ENCODE measurements around the gene ABCA6. TPM values are rescaled to one million over a fixed set of nuclear protein-coding genes. Genes with fewer than 3 reads are reported as not detected.

ABCA6 gene
- total and polyA plus RNA-seq, 2 of the 13 experiments (the other 11 are each of a cell fraction or from before 2014, with no cell fraction given), result 0.05 to 0.11 TPM

DNA sequence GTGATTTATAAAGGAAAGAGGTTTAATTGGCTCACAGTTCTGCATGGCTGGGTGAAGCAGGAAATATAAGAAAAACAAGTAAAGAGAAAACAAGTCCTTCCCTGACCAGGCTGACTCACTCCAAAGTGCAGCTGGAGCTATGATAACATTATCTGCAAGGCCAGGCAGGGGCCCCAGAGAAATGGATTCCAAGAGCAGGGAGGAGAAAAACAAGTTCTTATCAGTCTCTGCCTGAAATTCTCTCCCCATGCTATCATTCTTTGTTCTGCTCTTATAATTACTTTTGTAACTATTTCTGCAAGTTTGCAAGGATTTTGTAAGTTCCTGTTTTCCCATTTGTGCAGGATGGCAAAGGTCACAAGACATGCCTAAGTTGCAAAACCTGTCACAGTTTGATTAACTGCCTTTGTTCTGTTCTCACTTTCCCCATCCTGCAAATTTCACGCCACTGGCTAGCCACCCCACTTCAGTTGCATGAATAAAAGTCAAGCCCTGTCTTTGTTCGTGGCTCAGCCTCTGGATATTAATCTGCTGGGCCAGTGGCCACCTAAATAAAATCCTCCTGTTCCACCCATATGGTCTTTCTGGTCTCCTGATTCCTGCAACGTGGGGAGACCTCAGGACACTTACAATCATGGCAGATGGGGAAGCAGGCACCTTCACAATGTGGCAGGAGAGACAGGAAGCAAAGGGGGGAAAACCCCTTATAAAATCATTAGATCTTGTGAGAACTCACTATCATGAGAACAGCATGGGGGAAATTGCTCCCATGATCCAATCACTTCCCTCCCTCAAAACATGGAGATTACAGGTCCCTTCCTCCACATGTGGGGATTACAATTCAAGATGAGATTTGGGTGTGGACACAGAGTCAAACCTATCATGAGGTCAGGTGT lies 94.1 kb downstream of the ABCA6 start (continued):
- TF ChIP-seq, protein P1, sequence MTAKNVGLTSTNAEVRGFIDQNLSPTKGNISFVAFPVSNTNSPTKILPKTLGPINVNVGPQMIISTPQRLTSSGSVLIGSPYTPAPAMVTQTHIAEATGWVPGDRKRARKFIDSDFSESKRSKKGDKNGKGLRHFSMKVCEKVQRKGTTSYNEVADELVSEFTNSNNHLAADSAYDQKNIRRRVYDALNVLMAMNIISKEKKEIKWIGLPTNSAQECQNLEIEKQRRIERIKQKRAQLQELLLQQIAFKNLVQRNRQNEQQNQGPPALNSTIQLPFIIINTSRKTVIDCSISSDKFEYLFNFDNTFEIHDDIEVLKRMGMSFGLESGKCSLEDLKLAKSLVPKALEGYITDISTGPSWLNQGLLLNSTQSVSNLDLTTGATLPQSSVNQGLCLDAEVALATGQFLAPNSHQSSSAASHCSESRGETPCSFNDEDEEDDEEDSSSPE (CRISPR knock-in tag; IDR thresholded peaks at IDR 0.05), result peak; percentile 55
- no peak for TF ChIP-seq RBM22 (optimal IDR thresholded peaks at IDR 0.05; ENCODE audit: low read length)
- TF ChIP-seq KLF16 (CRISPR knock-in tag; IDR thresholded peaks at IDR 0.05), result peak in 1 of 2 experiments; percentile 96; a peak in 2 of 4 replicates
- peak; percentile 95 for TF ChIP-seq CREM (IDR thresholded peaks at IDR 0.05)
- no peak for TF ChIP-seq CREM (CRISPR knock-in tag; IDR thresholded peaks at IDR 0.05)
- TF ChIP-seq, protein P2, sequence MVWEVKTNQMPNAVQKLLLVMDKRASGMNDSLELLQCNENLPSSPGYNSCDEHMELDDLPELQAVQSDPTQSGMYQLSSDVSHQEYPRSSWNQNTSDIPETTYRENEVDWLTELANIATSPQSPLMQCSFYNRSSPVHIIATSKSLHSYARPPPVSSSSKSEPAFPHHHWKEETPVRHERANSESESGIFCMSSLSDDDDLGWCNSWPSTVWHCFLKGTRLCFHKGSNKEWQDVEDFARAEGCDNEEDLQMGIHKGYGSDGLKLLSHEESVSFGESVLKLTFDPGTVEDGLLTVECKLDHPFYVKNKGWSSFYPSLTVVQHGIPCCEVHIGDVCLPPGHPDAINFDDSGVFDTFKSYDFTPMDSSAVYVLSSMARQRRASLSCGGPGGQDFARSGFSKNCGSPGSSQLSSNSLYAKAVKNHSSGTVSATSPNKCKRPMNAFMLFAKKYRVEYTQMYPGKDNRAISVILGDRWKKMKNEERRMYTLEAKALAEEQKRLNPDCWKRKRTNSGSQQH (CRISPR knock-in tag; IDR thresholded peaks at IDR 0.05; ENCODE audit: low read depth), result no peak
- TF ChIP-seq KAT8 (CRISPR knock-in tag; IDR thresholded peaks at IDR 0.05), result peak; percentile 88
- no peak for TF ChIP-seq ZNF607 (CRISPR knock-in tag; IDR thresholded peaks at IDR 0.05; ENCODE audit: borderline replicate concordance)
- no peak for TF ChIP-seq NRL (CRISPR knock-in tag; IDR thresholded peaks at IDR 0.05; ENCODE audit: borderline replicate concordance)
- TF ChIP-seq, protein P3, sequence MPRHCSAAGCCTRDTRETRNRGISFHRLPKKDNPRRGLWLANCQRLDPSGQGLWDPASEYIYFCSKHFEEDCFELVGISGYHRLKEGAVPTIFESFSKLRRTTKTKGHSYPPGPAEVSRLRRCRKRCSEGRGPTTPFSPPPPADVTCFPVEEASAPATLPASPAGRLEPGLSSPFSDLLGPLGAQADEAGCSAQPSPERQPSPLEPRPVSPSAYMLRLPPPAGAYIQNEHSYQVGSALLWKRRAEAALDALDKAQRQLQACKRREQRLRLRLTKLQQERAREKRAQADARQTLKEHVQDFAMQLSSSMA (CRISPR knock-in tag; IDR thresholded peaks at IDR 0.05), result no peak
- TF ChIP-seq AGO2 (optimal IDR thresholded peaks at IDR 0.05; ENCODE audit: low read depth, low read length), result no peak
- no peak for TF ChIP-seq RBM39 (IDR thresholded peaks at IDR 0.05; ENCODE audit: low read depth, low read length, poor library complexity, severe bottlenecking)
- TF ChIP-seq POLR2AphosphoS5 (IDR thresholded peaks at IDR 0.05; ENCODE audit: low read depth, low read length), result no peak
- TF ChIP-seq SRY (CRISPR knock-in tag; IDR thresholded peaks at IDR 0.05), result no peak; the same call in 1 of the 2 replicates
- no peak for TF ChIP-seq ZNF326 (CRISPR knock-in tag; IDR thresholded peaks at IDR 0.05; ENCODE audit: borderline replicate concordance)
- TF ChIP-seq PHF5A (CRISPR knock-in tag; IDR thresholded peaks at IDR 0.05; ENCODE audit: low read depth, unreplicated experiment), result peak; percentile 93
- TF ChIP-seq, protein P4, sequence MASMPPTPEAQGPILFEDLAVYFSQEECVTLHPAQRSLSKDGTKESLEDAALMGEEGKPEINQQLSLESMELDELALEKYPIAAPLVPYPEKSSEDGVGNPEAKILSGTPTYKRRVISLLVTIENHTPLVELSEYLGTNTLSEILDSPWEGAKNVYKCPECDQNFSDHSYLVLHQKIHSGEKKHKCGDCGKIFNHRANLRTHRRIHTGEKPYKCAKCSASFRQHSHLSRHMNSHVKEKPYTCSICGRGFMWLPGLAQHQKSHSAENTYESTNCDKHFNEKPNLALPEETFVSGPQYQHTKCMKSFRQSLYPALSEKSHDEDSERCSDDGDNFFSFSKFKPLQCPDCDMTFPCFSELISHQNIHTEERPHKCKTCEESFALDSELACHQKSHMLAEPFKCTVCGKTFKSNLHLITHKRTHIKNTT (CRISPR knock-in tag; IDR thresholded peaks at IDR 0.05), result no peak
- peak; percentile 92 for TF ChIP-seq ZNF703 (CRISPR knock-in tag; IDR thresholded peaks at IDR 0.05; ENCODE audit: borderline replicate concordance)
- peak; percentile 19; the same call in 1 of the 2 replicates for TF ChIP-seq ZFX (CRISPR knock-in tag; IDR thresholded peaks at IDR 0.05; ENCODE audit: low read depth)
- 0 out of 2 replicates have a peak, but pooled peaks have one; percentile 45 for TF ChIP-seq SRF (IDR thresholded peaks at IDR 0.05; ENCODE audit: low read depth, low read length)
- TF ChIP-seq ZNF572 (CRISPR knock-in tag; IDR thresholded peaks at IDR 0.05), result no peak; the same call in 1 of the 2 replicates

All from HepG2 (cell line).